ENCODE results near the gene FNDC7. TPM values are rescaled to one million over a fixed set of nuclear protein-coding genes. Genes with fewer than 3 reads are reported as not detected.

Gene FNDC7
- total and polyA plus RNA-seq, 10 of the 15 experiments (the other 5 are each of a cell fraction or from before 2014, with no cell fraction given) = not detected

- TF ChIP-seq, protein P1, sequence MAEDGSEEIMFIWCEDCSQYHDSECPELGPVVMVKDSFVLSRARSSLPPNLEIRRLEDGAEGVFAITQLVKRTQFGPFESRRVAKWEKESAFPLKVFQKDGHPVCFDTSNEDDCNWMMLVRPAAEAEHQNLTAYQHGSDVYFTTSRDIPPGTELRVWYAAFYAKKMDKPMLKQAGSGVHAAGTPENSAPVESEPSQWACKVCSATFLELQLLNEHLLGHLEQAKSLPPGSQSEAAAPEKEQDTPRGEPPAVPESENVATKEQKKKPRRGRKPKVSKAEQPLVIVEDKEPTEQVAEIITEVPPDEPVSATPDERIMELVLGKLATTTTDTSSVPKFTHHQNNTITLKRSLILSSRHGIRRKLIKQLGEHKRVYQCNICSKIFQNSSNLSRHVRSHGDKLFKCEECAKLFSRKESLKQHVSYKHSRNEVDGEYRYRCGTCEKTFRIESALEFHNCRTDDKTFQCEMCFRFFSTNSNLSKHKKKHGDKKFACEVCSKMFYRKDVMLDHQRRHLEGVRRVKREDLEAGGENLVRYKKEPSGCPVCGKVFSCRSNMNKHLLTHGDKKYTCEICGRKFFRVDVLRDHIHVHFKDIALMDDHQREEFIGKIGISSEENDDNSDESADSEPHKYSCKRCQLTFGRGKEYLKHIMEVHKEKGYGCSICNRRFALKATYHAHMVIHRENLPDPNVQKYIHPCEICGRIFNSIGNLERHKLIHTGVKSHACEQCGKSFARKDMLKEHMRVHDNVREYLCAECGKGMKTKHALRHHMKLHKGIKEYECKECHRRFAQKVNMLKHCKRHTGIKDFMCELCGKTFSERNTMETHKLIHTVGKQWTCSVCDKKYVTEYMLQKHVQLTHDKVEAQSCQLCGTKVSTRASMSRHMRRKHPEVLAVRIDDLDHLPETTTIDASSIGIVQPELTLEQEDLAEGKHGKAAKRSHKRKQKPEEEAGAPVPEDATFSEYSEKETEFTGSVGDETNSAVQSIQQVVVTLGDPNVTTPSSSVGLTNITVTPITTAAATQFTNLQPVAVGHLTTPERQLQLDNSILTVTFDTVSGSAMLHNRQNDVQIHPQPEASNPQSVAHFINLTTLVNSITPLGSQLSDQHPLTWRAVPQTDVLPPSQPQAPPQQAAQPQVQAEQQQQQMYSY (CRISPR knock-in tag; IDR thresholded peaks at IDR 0.05) = no peak
- TF ChIP-seq MYB (IDR thresholded peaks at IDR 0.05; ENCODE audit: borderline replicate concordance, low read depth, low read length) (no peak), NFXL1 (IDR thresholded peaks at IDR 0.05; ENCODE audit: borderline replicate concordance) (no peak), NFYB (IDR thresholded peaks at IDR 0.05; ENCODE audit: insufficient read depth, low read depth, low read length) (no peak), RBBP5 (conservative IDR thresholded peaks at IDR 0.05) (no peak)
- H3K4me1 ChIP-seq (ENCODE audit: control insufficient read depth, insufficient read depth, low read length) = peaks cover 10% of the 10 kb centered on the region; the same call in 1 of the 2 replicates
- H3K79me2 ChIP-seq (ENCODE audit: control insufficient read depth, insufficient read depth, low read length) = no peaks in the 10 kb centered on the region; the same call in 1 of the 2 replicates
- intact Hi-C loops (cut with micrococcal nuclease; ENCODE audit: unreplicated experiment) = loop anchor here (5.0 kb wide), 1 partner anchor 107 kb away; no protein-coding TSS in a partner anchor
- no peaks in the 10 kb centered on the region for H3K9me3 ChIP-seq (replicated peaks; ENCODE audit: control insufficient read depth, insufficient read depth, low read length)
- no peak overlapping the region for H3K27ac ChIP-seq (ENCODE audit: control insufficient read depth, insufficient read depth)
- H3K9ac ChIP-seq (ENCODE audit: control insufficient read depth, insufficient read depth, low read length) = no peak overlapping the region
- FAIRE-seq = no peak
- H3K27me3 ChIP-seq (replicated peaks in 1 of 2; ENCODE audit: control insufficient read depth in 2 of 2, insufficient read depth in 2 of 2, low read length in 1 of 2) = no peaks in the 10 kb centered on the region
- no TSS peak for BruUV-seq (replicated peaks)
- POLR2A ChIA-PET = no interaction called here
- no peaks in the 10 kb centered on the region for H4K20me1 ChIP-seq (ENCODE audit: control insufficient read depth, insufficient read depth)
- no peak for DNase-seq (ENCODE audit: low read depth, low spot score)
- CTCF ChIA-PET = no interaction called here
- no peak overlapping the region for H3K4me2 ChIP-seq (ENCODE audit: control insufficient read depth, insufficient read depth)
- no peaks in the 10 kb centered on the region for H3K36me3 ChIP-seq (ENCODE audit: control insufficient read depth in 2 of 2, insufficient read depth in 2 of 2, low read length in 1 of 2)
- SMC1A ChIA-PET (ENCODE audit: uncharacterized antibody, unreplicated experiment) = interaction anchor here (1.3 kb wide), 1 partner anchor 19 kb away, joined by 3 read pairs; no protein-coding TSS in a partner anchor
- no peak overlapping the region for H2AFZ ChIP-seq (ENCODE audit: control insufficient read depth, low read depth, low read length)
- in situ Hi-C loops (cut with MboI) = no loop called here
- WGBS (ENCODE audit: insufficient coverage, insufficient replicate concordance, low lambda C conversion rate, missing lambda C conversion rate) = 80% methylated on average over 6 of the region's 6 CpGs
- ATAC-seq = no peak
- RAD21 ChIA-PET (ENCODE audit: unreplicated experiment) = no interaction called here
- no peak overlapping the region for H3K4me3 ChIP-seq
Measured at GRCh38 chr1:108664481-108664880, 48.2 kb upstream of the FNDC7 start.
